T-helper 1 cell treated with Interleukin-12 subunit alpha and Interleukin-12 subunit beta and Interleukin-4 antibody, amounts not matched to agents 30 μg/mL and 1 μg/mL, for 36 hours (primary cell): ENCODE results near the gene ATP5F1E.

Experiments used
- H3K27ac Mint-ChIP-seq: one replicate; pipeline ENCODE4 v1.8.0; 2021; ENCODE audit warnings: mild to moderate bottlenecking, mixed read lengths
- H3K27me3 Mint-ChIP-seq: one replicate; pipeline ENCODE4 v1.8.0; 2021; ENCODE audit warnings: low read depth, mixed read lengths
- H3K36me3 Mint-ChIP-seq: one replicate; pipeline ENCODE4 v1.8.0; 2021; ENCODE audit warnings: low read depth, mixed read lengths
- H3K4me1 Mint-ChIP-seq: one replicate; pipeline ENCODE4 v1.8.0; 2021; ENCODE audit warnings: low read depth, mixed read lengths
- H3K4me3 Mint-ChIP-seq: one replicate; pipeline ENCODE4 v1.8.0; 2021; ENCODE audit warnings: mild to moderate bottlenecking, moderate library complexity, mixed read lengths
- H3K9me3 Mint-ChIP-seq: one replicate; pipeline ENCODE4 v1.8.0; 2021; ENCODE audit warnings: mixed read lengths

Gene ATP5F1E

GRCh38 chr20:59032023-59032712, at the start of gene ATP5F1E:
TSS of gene ATP5F1E (minus strand) at chr20:59032335. CDS start at chr20:59032251, 84 bp downstream.
- Mint-ChIP-seq H3K4me1 (peaks cover 52% of the 10 kb centered on the region), H3K4me3 (peak within 1 kb of the TSS; percentile 92), H3K36me3 (peaks cover 59% of the 10 kb centered on the region)

GRCh38 chr20:59081036-59081435, 48.9 kb upstream of the ATP5F1E start:
- Mint-ChIP-seq H3K27ac (no peak overlapping the region), H3K36me3 (no peaks in the 10 kb centered on the region), H3K4me1 (peaks cover 4% of the 10 kb centered on the region), H3K9me3 (no peaks in the 10 kb centered on the region), H3K4me3 (no peak overlapping the region), H3K27me3 (peaks cover 43% of the 10 kb centered on the region)

More at GRCh38 chr20:59032023-59032712, at the start of gene ATP5F1E:
- no peaks in the 10 kb centered on the region for H3K9me3 Mint-ChIP-seq
- no peaks in the 10 kb centered on the region for H3K27me3 Mint-ChIP-seq
- H3K27ac Mint-ChIP-seq: peak within 1 kb of the TSS; percentile 92

- H3K27ac Mint-ChIP-seq: no peak overlapping the region
These were observed 46.1 kb upstream of the ATP5F1E start for GRCh38 chr20:59078231-59078630.

GRCh38 chr20:59077705-59078104, 45.6 kb upstream of the ATP5F1E start:
- no peaks in the 10 kb centered on the region for H3K9me3 Mint-ChIP-seq
- no peak overlapping the region for H3K27ac Mint-ChIP-seq
- H3K27me3 Mint-ChIP-seq: peaks cover 40% of the 10 kb centered on the region
- no peak overlapping the region for H3K4me3 Mint-ChIP-seq
- no peaks in the 10 kb centered on the region for H3K36me3 Mint-ChIP-seq
- H3K4me1 Mint-ChIP-seq: peaks cover 4% of the 10 kb centered on the region

More at GRCh38 chr20:59078231-59078630, 46.1 kb upstream of the ATP5F1E start:
- no peaks in the 10 kb centered on the region for H3K9me3 Mint-ChIP-seq
- H3K36me3 Mint-ChIP-seq: no peaks in the 10 kb centered on the region
- no peak overlapping the region for H3K4me3 Mint-ChIP-seq
- peaks cover 4% of the 10 kb centered on the region for H3K4me1 Mint-ChIP-seq
- H3K27me3 Mint-ChIP-seq: peaks cover 41% of the 10 kb centered on the region

- H3K4me1 Mint-ChIP-seq: peaks cover 4% of the 10 kb centered on the region
- H3K9me3 Mint-ChIP-seq: no peaks in the 10 kb centered on the region
- no peak overlapping the region for H3K27ac Mint-ChIP-seq
- peaks cover 35% of the 10 kb centered on the region for H3K27me3 Mint-ChIP-seq
- no peaks in the 10 kb centered on the region for H3K36me3 Mint-ChIP-seq
- H3K4me3 Mint-ChIP-seq: no peak overlapping the region
These were observed 43.9 kb upstream of the ATP5F1E start for GRCh38 chr20:59075934-59076508.

GRCh38 chr20:59074456-59074855, 42.3 kb upstream of the ATP5F1E start:
- Mint-ChIP-seq H3K4me3 (no peak overlapping the region), H3K9me3 (no peaks in the 10 kb centered on the region), H3K36me3 (no peaks in the 10 kb centered on the region), H3K27ac (no peak overlapping the region), H3K27me3 (peaks cover 40% of the 10 kb centered on the region), H3K4me1 (peaks cover 4% of the 10 kb centered on the region)

GRCh38 chr20:59073582-59073981, 41.4 kb upstream of the ATP5F1E start:
- peaks cover 37% of the 10 kb centered on the region for H3K27me3 Mint-ChIP-seq
- H3K9me3 Mint-ChIP-seq: no peaks in the 10 kb centered on the region
- no peak overlapping the region for H3K4me3 Mint-ChIP-seq
- peaks cover 4% of the 10 kb centered on the region for H3K4me1 Mint-ChIP-seq
- no peaks in the 10 kb centered on the region for H3K36me3 Mint-ChIP-seq
- no peak overlapping the region for H3K27ac Mint-ChIP-seq

- no peaks in the 10 kb centered on the region for H3K36me3 Mint-ChIP-seq
- H3K27ac Mint-ChIP-seq: no peak overlapping the region
- peaks cover 39% of the 10 kb centered on the region for H3K27me3 Mint-ChIP-seq
- no peak overlapping the region for H3K4me3 Mint-ChIP-seq
- no peaks in the 10 kb centered on the region for H3K9me3 Mint-ChIP-seq
- peaks cover 1% of the 10 kb centered on the region for H3K4me1 Mint-ChIP-seq
These were observed 39.1 kb upstream of the ATP5F1E start for GRCh38 chr20:59071216-59071615.

- H3K27ac Mint-ChIP-seq: no peak overlapping the region
- no peaks in the 10 kb centered on the region for H3K36me3 Mint-ChIP-seq
- H3K9me3 Mint-ChIP-seq: no peaks in the 10 kb centered on the region
- H3K4me3 Mint-ChIP-seq: no peak overlapping the region
- no peaks in the 10 kb centered on the region for H3K4me1 Mint-ChIP-seq
- H3K27me3 Mint-ChIP-seq: peaks cover 33% of the 10 kb centered on the region
These were observed 36.9 kb upstream of the ATP5F1E start for GRCh38 chr20:59069026-59069425.

- H3K4me1 Mint-ChIP-seq: no peaks in the 10 kb centered on the region
- no peak overlapping the region for H3K27ac Mint-ChIP-seq
- H3K36me3 Mint-ChIP-seq: no peaks in the 10 kb centered on the region
- no peak overlapping the region for H3K4me3 Mint-ChIP-seq
- peaks cover 35% of the 10 kb centered on the region for H3K27me3 Mint-ChIP-seq
- H3K9me3 Mint-ChIP-seq: no peaks in the 10 kb centered on the region
These were observed 36.4 kb upstream of the ATP5F1E start for GRCh38 chr20:59068534-59068933.

- Mint-ChIP-seq H3K27me3 (peaks cover 46% of the 10 kb centered on the region), H3K27ac (no peak overlapping the region), H3K4me1 (no peaks in the 10 kb centered on the region), H3K4me3 (no peak overlapping the region), H3K36me3 (no peaks in the 10 kb centered on the region), H3K9me3 (no peaks in the 10 kb centered on the region)
These were observed 32.1 kb upstream of the ATP5F1E start for GRCh38 chr20:59064214-59064722.

- H3K36me3 Mint-ChIP-seq: no peaks in the 10 kb centered on the region
- no peaks in the 10 kb centered on the region for H3K4me1 Mint-ChIP-seq
- peaks cover 46% of the 10 kb centered on the region for H3K27me3 Mint-ChIP-seq
- no peaks in the 10 kb centered on the region for H3K9me3 Mint-ChIP-seq
- no peak overlapping the region for H3K27ac Mint-ChIP-seq
- H3K4me3 Mint-ChIP-seq: no peak overlapping the region
These were observed 31.5 kb upstream of the ATP5F1E start for GRCh38 chr20:59063358-59064213.

- no peaks in the 10 kb centered on the region for H3K4me1 Mint-ChIP-seq
These were observed 29.9 kb upstream of the ATP5F1E start for GRCh38 chr20:59062081-59062480.

GRCh38 chr20:59055302-59055701, 23.2 kb upstream of the ATP5F1E start:
- peaks cover 30% of the 10 kb centered on the region for H3K27me3 Mint-ChIP-seq
- no peak overlapping the region for H3K27ac Mint-ChIP-seq
- H3K36me3 Mint-ChIP-seq: no peaks in the 10 kb centered on the region
- no peaks in the 10 kb centered on the region for H3K9me3 Mint-ChIP-seq
- no peaks in the 10 kb centered on the region for H3K4me1 Mint-ChIP-seq
- no peak overlapping the region for H3K4me3 Mint-ChIP-seq

More at GRCh38 chr20:59062081-59062480, 29.9 kb upstream of the ATP5F1E start:
- Mint-ChIP-seq H3K36me3 (no peaks in the 10 kb centered on the region), H3K27ac (no peak overlapping the region), H3K27me3 (peaks cover 39% of the 10 kb centered on the region), H3K4me3 (no peak overlapping the region), H3K9me3 (no peaks in the 10 kb centered on the region)
